Measurements from ENCODE around the gene MYO1D.

DNA sequence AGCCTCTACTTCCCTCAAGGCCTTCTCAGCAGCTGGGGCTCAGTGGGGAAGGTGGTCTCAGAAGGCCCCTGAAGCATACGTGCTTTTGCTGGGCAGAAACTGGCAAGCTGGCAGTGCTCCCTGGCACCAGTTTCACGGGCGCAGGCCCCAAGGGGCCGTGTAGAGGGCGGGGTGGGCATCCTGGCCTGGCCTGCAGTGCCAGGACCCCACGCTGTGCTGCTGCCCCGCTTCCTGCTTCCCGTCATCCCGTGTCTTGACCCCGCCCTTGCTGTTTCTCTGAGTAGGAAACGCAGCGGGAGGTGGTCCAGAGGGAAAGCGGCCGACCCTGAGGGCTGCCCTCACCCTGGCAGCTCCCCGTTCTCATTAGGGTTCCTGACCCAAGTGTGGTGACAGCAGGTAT, 383.4 kb downstream of the MYO1D start:
- TF ChIP-seq, protein P1, sequence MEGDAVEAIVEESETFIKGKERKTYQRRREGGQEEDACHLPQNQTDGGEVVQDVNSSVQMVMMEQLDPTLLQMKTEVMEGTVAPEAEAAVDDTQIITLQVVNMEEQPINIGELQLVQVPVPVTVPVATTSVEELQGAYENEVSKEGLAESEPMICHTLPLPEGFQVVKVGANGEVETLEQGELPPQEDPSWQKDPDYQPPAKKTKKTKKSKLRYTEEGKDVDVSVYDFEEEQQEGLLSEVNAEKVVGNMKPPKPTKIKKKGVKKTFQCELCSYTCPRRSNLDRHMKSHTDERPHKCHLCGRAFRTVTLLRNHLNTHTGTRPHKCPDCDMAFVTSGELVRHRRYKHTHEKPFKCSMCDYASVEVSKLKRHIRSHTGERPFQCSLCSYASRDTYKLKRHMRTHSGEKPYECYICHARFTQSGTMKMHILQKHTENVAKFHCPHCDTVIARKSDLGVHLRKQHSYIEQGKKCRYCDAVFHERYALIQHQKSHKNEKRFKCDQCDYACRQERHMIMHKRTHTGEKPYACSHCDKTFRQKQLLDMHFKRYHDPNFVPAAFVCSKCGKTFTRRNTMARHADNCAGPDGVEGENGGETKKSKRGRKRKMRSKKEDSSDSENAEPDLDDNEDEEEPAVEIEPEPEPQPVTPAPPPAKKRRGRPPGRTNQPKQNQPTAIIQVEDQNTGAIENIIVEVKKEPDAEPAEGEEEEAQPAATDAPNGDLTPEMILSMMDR (conservative IDR thresholded peaks at IDR 0.05; ENCODE audit: low read depth, low read length) = no peak
- TF ChIP-seq EZH2 (IDR thresholded peaks at IDR 0.05; ENCODE audit: low read length, unreplicated experiment) (no peak), EZH2phosphoT487 (IDR thresholded peaks at IDR 0.05; ENCODE audit: borderline replicate concordance, low read length) (no peak)
